ENCODE results near the gene C2orf42. TPM values are rescaled to one million over a fixed set of nuclear protein-coding genes. Genes with fewer than 3 reads are reported as not detected.

Gene C2orf42
- total RNA-seq, 1 experiment from 2014 or later = 17.1 TPM

- Histone ChIP-seq H3K79me2 (ENCODE audit: low read length) (no peaks in the 10 kb centered on the region), H3K9ac (ENCODE audit: low read length) (no peak overlapping the region), H3K27ac (ENCODE audit: low read length) (no peak overlapping the region), H3K4me3 (ENCODE audit: low read length) (no peak overlapping the region), H3K9me2 (replicated peaks; ENCODE audit: low read length) (no peaks in the 10 kb centered on the region), H3K4me1 (ENCODE audit: insufficient read depth, low read length) (no peaks in the 10 kb centered on the region), H3K9me3 (ENCODE audit: low read length) (no peaks in the 10 kb centered on the region), H2AFZ (ENCODE audit: low read length) (no peak overlapping the region), H3K4me2 (ENCODE audit: low read length) (no peak overlapping the region), H4K20me1 (ENCODE audit: low read length) (no peaks in the 10 kb centered on the region), H3K27me3 (ENCODE audit: low read length) (no peaks in the 10 kb centered on the region), H3K36me3 (ENCODE audit: low read depth, low read length) (peaks cover 24% of the 10 kb centered on the region), H3F3A (ENCODE audit: low read length, unreplicated experiment) (no peaks in the 10 kb centered on the region)
- ChIA-PET CTCF (no interaction called here), POLR2A (ENCODE audit: unreplicated experiment) (no interaction called here)
- no peak for DNase-seq
- no peak for ATAC-seq
- TF ChIP-seq CTCF (conservative IDR thresholded peaks at IDR 0.05; ENCODE audit: low read depth, low read length) (no peak), EZH2 (IDR thresholded peaks at IDR 0.05; ENCODE audit: low read length, unreplicated experiment) (no peak), EZH2phosphoT487 (IDR thresholded peaks at IDR 0.05; ENCODE audit: borderline replicate concordance, low read length) (no peak)
- intact Hi-C loops (cut with micrococcal nuclease) = no loop called here
- no TSS peak for BruUV-seq (replicated peaks)
Observed at GRCh38 chr2:70211595-70211994, 20.8 kb upstream of the C2orf42 start.

GRCh38 chr2:70204452-70204851 is 13.6 kb upstream of the C2orf42 start:
- BruUV-seq (replicated peaks) = TSS peak; percentile 6
- no peaks in the 10 kb centered on the region for H3K9me2 ChIP-seq (replicated peaks; ENCODE audit: low read length)
- no peak overlapping the region for H3K4me2 ChIP-seq (ENCODE audit: low read length)
- H3K79me2 ChIP-seq (ENCODE audit: low read length) = no peaks in the 10 kb centered on the region
- ATAC-seq (no peak), DNase-seq (no peak)
- H3K4me1 ChIP-seq (ENCODE audit: insufficient read depth, low read length) = no peaks in the 10 kb centered on the region
- no peak overlapping the region for H3K9ac ChIP-seq (ENCODE audit: low read length)
- H4K20me1 ChIP-seq (ENCODE audit: low read length) = no peaks in the 10 kb centered on the region
- no peak overlapping the region for H2AFZ ChIP-seq (ENCODE audit: low read length)
- no peaks in the 10 kb centered on the region; the same call in 1 of the 2 replicates for H3K36me3 ChIP-seq (ENCODE audit: low read depth, low read length)
- TF ChIP-seq EZH2 (IDR thresholded peaks at IDR 0.05; ENCODE audit: low read length, unreplicated experiment) (no peak), EZH2phosphoT487 (IDR thresholded peaks at IDR 0.05; ENCODE audit: borderline replicate concordance, low read length) (no peak), CTCF (conservative IDR thresholded peaks at IDR 0.05; ENCODE audit: low read depth, low read length) (no peak)
- ChIA-PET POLR2A (ENCODE audit: unreplicated experiment) (no interaction called here), CTCF (no interaction called here)
- no peaks in the 10 kb centered on the region for H3F3A ChIP-seq (ENCODE audit: low read length, unreplicated experiment)
- H3K27me3 ChIP-seq (ENCODE audit: low read length) = no peaks in the 10 kb centered on the region
- H3K27ac ChIP-seq (ENCODE audit: low read length) = no peak overlapping the region
- no peak overlapping the region for H3K4me3 ChIP-seq (ENCODE audit: low read length)
- intact Hi-C loops (cut with micrococcal nuclease) = no loop called here
- H3K9me3 ChIP-seq (ENCODE audit: low read length) = no peaks in the 10 kb centered on the region

- no peak overlapping the region for H3K9ac ChIP-seq (ENCODE audit: low read length)
- no peak overlapping the region for H3K4me2 ChIP-seq (ENCODE audit: low read length)
- no peaks in the 10 kb centered on the region for H3K79me2 ChIP-seq (ENCODE audit: low read length)
- TF ChIP-seq EZH2phosphoT487 (IDR thresholded peaks at IDR 0.05; ENCODE audit: borderline replicate concordance, low read length) (no peak), EZH2 (IDR thresholded peaks at IDR 0.05; ENCODE audit: low read length, unreplicated experiment) (no peak), CTCF (conservative IDR thresholded peaks at IDR 0.05; ENCODE audit: low read depth, low read length) (no peak)
- H3K27ac ChIP-seq (ENCODE audit: low read length) = no peak overlapping the region
- H3K9me3 ChIP-seq (ENCODE audit: low read length) = no peaks in the 10 kb centered on the region
- no peaks in the 10 kb centered on the region for H3F3A ChIP-seq (ENCODE audit: low read length, unreplicated experiment)
- no peaks in the 10 kb centered on the region for H4K20me1 ChIP-seq (ENCODE audit: low read length)
- H3K4me1 ChIP-seq (ENCODE audit: insufficient read depth, low read length) = no peaks in the 10 kb centered on the region
- POLR2A ChIA-PET (ENCODE audit: unreplicated experiment) = no interaction called here
- BruUV-seq (replicated peaks) = no TSS peak
- peak; percentile 43 for ATAC-seq
- no peaks in the 10 kb centered on the region for H3K36me3 ChIP-seq (ENCODE audit: low read depth, low read length)
- intact Hi-C loops (cut with micrococcal nuclease) = no loop called here
- DNase-seq = peak; percentile 14
- no peak overlapping the region for H2AFZ ChIP-seq (ENCODE audit: low read length)
- H3K9me2 ChIP-seq (replicated peaks; ENCODE audit: low read length) = no peaks in the 10 kb centered on the region
- H3K4me3 ChIP-seq (ENCODE audit: low read length) = no peak overlapping the region
- CTCF ChIA-PET = no interaction called here
- no peaks in the 10 kb centered on the region for H3K27me3 ChIP-seq (ENCODE audit: low read length)
Observed at GRCh38 chr2:70203086-70203485, 12.3 kb upstream of the C2orf42 start.
